Epithelial cell of esophagus (primary cell): Measurements from ENCODE around the gene MRGPRD.

Experiments
- DNase-seq: peaks from one replicate; pipeline ENCODE4 v3.0.0; 2010; ENCODE audit warnings: low read depth
- H3K4me3 ChIP-seq: 2 replicates; pipeline ENCODE4 v1.5.1; 2011; ENCODE audit warnings: mild to moderate bottlenecking, low read length, control low read depth
- CTCF ChIP-seq: IDR thresholded peaks from 2 replicates; pipeline ENCODE4 v1.5.1; 2011; ENCODE audit warnings: low read depth, mild to moderate bottlenecking, low read length, control low read depth, inconsistent platforms; ENCODE audit not compliant: insufficient read depth; ENCODE audit errors: missing control alignments

The MRGPRD gene

GRCh38 chr11:68997995-68998348, 17.2 kb upstream of the MRGPRD start:
- no peak for DNase-seq
- no peak overlapping the region for H3K4me3 ChIP-seq
- TF ChIP-seq CTCF = no peak

GRCh38 chr11:68997124-68997994, 16.6 kb upstream of the MRGPRD start:
- no peak overlapping the region for H3K4me3 ChIP-seq
- TF ChIP-seq CTCF = no peak
- no peak for DNase-seq

DNA sequence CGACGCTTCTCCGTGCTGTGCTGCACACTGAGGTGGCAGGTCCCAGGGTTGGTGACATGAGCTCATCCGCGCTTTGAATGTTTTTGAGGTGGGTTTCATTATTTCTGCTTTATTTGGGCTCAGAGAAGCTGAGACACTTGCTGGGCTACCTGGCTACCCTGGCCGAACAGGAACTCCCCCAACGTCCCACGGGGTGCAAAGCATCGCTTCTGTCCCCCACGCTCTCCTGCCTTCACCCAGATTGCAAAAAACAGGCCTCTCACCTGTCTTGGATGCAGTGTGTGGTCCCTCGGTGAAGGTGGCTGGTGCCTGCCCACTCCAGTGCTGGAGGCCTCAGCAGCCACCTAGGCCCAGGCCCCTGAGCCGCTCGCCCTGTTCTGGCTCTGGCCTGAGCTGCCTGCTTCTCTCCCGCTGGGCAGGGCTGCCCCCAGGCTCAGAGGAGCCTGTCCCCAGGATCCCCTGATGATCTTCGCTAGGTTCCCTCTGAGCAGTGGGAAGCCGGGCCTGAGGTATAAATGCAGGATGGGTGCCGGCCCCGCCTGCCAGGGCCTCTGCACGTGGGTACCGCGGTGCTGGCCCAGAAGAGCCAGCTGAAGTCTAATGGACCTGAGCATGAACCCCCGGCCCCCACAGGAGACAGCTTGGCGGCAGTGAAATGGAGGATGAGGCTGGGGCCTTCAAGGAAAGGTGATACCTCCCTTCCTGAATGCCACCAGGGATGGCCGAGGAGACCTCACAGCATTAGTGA, 15.8 kb upstream of the MRGPRD start:
- DNase-seq = no peak
- TF ChIP-seq CTCF = no peak
- H3K4me3 ChIP-seq = no peak overlapping the region

- no peak for DNase-seq
- no peak overlapping the region for H3K4me3 ChIP-seq
- TF ChIP-seq CTCF = no peak
Measured at GRCh38 chr11:68994894-68995285, 14.1 kb upstream of the MRGPRD start.

GRCh38 chr11:68994161-68994893, 13.5 kb upstream of the MRGPRD start:
- H3K4me3 ChIP-seq = no peak overlapping the region
- DNase-seq = no peak
- no peak for TF ChIP-seq CTCF

- peak; percentile 46 for DNase-seq
- H3K4me3 ChIP-seq = no peak overlapping the region
- no peak for TF ChIP-seq CTCF
Measured at GRCh38 chr11:68993546-68993945, 12.8 kb upstream of the MRGPRD start.
